DND-41 (cell line): Measurements from ENCODE around the gene PKD2.

Experiments
- ATAC-seq: fragments of 200-7000 bp; cut with Tn5 transposase; 3 replicates; pipeline ENCODE4 v1.9.1; 2021; ENCODE audit warnings: low read depth; ENCODE audit not compliant: insufficient read depth
- DNase-seq: peaks from one replicate; pipeline ENCODE4 v3.0.0-alpha.2; 2020
- H2AFZ ChIP-seq: 2 replicates; pipeline ENCODE4 v1.6.0; 2012; ENCODE audit warnings: low read depth, low read length
- H3K27ac ChIP-seq: 2 replicates; pipeline ENCODE4 v1.5.1; 2012; ENCODE audit warnings: low read length, inconsistent platforms
- H3K27me3 ChIP-seq: fragments of 200-600 bp; sonication (generic); 2 replicates; pipeline ENCODE4 v1.6.0; 2012; ENCODE audit warnings: low read length, mild to moderate bottlenecking, inconsistent platforms; ENCODE audit not compliant: insufficient read depth, poor library complexity
- H3K36me3 ChIP-seq: 2 replicates; pipeline ENCODE4 v1.5.1; 2012; ENCODE audit warnings: low read length, inconsistent platforms; ENCODE audit not compliant: insufficient read depth
- H3K4me1 ChIP-seq: 2 replicates; pipeline ENCODE4 v1.5.1; 2012; ENCODE audit warnings: mild to moderate bottlenecking, low read length; ENCODE audit not compliant: insufficient read depth
- H3K4me2 ChIP-seq: 2 replicates; pipeline ENCODE4 v1.6.0; 2012; ENCODE audit warnings: mild to moderate bottlenecking, moderate library complexity, low read length, inconsistent platforms; ENCODE audit not compliant: insufficient read depth
- H3K4me3 ChIP-seq, 2 experiments: fragments of 200-600 bp in 1 of 2; shearing (Covaris generic) in 1 of 2; 2 replicates each; pipeline ENCODE4 v1.5.1; 2012 to 2016; ENCODE audit warnings: inconsistent platforms in 2 of 2, low read length in 2 of 2, mild to moderate bottlenecking in 2 of 2, low read depth in 1 of 2, moderate library complexity in 1 of 2
- H3K79me2 ChIP-seq: 2 replicates; pipeline ENCODE4 v1.6.0; 2012; ENCODE audit warnings: low read length, inconsistent platforms; ENCODE audit not compliant: insufficient read depth
- H3K9ac ChIP-seq: 2 replicates; pipeline ENCODE4 v1.6.0; 2012; ENCODE audit warnings: low read depth, mild to moderate bottlenecking, inconsistent platforms, low read length, moderate library complexity
- H3K9me3 ChIP-seq: 2 replicates; pipeline ENCODE4 v1.5.1; 2012; ENCODE audit warnings: low read length, moderate library complexity, mild to moderate bottlenecking, inconsistent platforms; ENCODE audit not compliant: insufficient read depth, severe bottlenecking
- H4K20me1 ChIP-seq: 2 replicates; pipeline ENCODE4 v1.6.0; 2012; ENCODE audit warnings: low read length; ENCODE audit not compliant: insufficient read depth
- CTCF ChIP-seq: IDR thresholded peaks from 2 replicates; pipeline ENCODE4 v1.5.1; 2012; ENCODE audit warnings: borderline replicate concordance, low read length, moderate library complexity, mild to moderate bottlenecking; ENCODE audit not compliant: poor library complexity, severe bottlenecking; ENCODE audit errors: extremely low read depth
- EZH2 ChIP-seq: IDR thresholded peaks from 3 replicates; pipeline ENCODE4 v1.6.1; 2012; ENCODE audit warnings: borderline replicate concordance, low read depth, mild to moderate bottlenecking, moderate library complexity, low read length, inconsistent platforms; ENCODE audit not compliant: severe bottlenecking

The PKD2 gene

DNA sequence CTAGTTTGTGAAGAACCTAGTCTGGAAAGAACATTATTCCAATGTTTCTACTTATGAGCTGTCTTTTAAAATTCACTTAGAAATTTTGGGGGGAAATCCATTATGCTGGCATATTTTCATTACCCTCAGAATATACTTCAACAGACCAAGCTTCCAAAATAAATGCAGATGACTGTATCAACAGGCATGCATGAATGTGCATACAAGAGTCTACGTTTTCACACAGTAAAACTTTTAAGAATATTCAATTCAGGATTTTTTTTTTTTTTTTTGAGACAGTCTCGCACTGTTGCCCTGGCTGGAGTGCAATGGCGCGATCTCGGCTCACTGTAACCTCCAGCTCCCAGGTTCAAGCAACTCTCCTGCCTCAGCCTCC is 101.3 kb downstream of the PKD2 start:
- H3K27me3 ChIP-seq = no peaks in the 10 kb centered on the region
- no peak for DNase-seq
- H3K4me3 ChIP-seq = no peak overlapping the region
- H4K20me1 ChIP-seq = no peaks in the 10 kb centered on the region
- H3K9ac ChIP-seq = no peak overlapping the region
- TF ChIP-seq EZH2 = no peak
- no peak for TF ChIP-seq CTCF
- H2AFZ ChIP-seq = no peak overlapping the region
- no peaks in the 10 kb centered on the region for H3K79me2 ChIP-seq
- ATAC-seq = no peak
- H3K4me1 ChIP-seq = no peaks in the 10 kb centered on the region
- H3K27ac ChIP-seq = no peak overlapping the region
- no peaks in the 10 kb centered on the region for H3K9me3 ChIP-seq
- H3K4me2 ChIP-seq = no peak overlapping the region
- H3K36me3 ChIP-seq = no peaks in the 10 kb centered on the region

GRCh38 chr4:88109123-88109881 is 101.9 kb downstream of the PKD2 start:
- H3K27me3 ChIP-seq = no peaks in the 10 kb centered on the region
- no peak for DNase-seq
- ATAC-seq = no peak
- no peaks in the 10 kb centered on the region for H3K79me2 ChIP-seq
- no peak overlapping the region for H2AFZ ChIP-seq
- no peak overlapping the region for H3K4me2 ChIP-seq
- TF ChIP-seq EZH2 = no peak
- TF ChIP-seq CTCF = no peak
- no peak overlapping the region for H3K4me3 ChIP-seq
- H3K9ac ChIP-seq = no peak overlapping the region
- H4K20me1 ChIP-seq = no peaks in the 10 kb centered on the region
- H3K9me3 ChIP-seq = no peaks in the 10 kb centered on the region
- H3K4me1 ChIP-seq = no peaks in the 10 kb centered on the region
- no peak overlapping the region for H3K27ac ChIP-seq
- H3K36me3 ChIP-seq = no peaks in the 10 kb centered on the region

DNA sequence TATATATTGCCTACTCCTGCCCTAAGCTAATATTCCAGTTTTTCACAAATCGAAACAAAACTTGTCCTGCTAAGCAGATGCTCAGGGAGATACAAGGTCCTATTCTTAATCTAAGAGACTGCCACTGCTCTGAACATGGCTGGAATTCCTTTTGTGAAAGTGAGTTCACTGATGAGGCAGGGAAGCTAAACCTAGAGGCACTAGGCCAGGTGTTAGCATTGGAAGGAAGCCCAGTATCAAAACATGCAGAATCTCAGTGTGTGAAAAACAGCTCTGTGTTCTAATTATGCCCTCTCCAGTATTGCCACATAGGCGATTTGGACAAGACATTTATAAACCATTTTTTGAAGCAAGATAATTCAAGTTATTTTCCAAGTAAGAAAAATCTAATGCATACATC is 103.4 kb downstream of the PKD2 start:
- Histone ChIP-seq H3K4me1 (no peaks in the 10 kb centered on the region), H3K79me2 (no peaks in the 10 kb centered on the region), H4K20me1 (no peaks in the 10 kb centered on the region), H3K27me3 (no peaks in the 10 kb centered on the region), H3K9ac (no peak overlapping the region), H2AFZ (no peak overlapping the region), H3K4me3 (no peak overlapping the region), H3K9me3 (no peaks in the 10 kb centered on the region), H3K36me3 (no peaks in the 10 kb centered on the region), H3K4me2 (no peak overlapping the region), H3K27ac (no peak overlapping the region)
- DNase-seq = no peak
- TF ChIP-seq EZH2 = no peak
- no peak for TF ChIP-seq CTCF
- no peak for ATAC-seq

GRCh38 chr4:88112856-88113255 is 105.4 kb downstream of the PKD2 start:
- ATAC-seq (no peak), DNase-seq (no peak)
- Histone ChIP-seq H3K9me3 (no peaks in the 10 kb centered on the region), H3K79me2 (no peaks in the 10 kb centered on the region), H4K20me1 (no peaks in the 10 kb centered on the region), H3K4me3 (no peak overlapping the region), H3K27ac (no peak overlapping the region), H2AFZ (no peak overlapping the region), H3K4me2 (no peak overlapping the region), H3K36me3 (no peaks in the 10 kb centered on the region), H3K9ac (no peak overlapping the region), H3K27me3 (no peaks in the 10 kb centered on the region), H3K4me1 (no peaks in the 10 kb centered on the region)
- TF ChIP-seq CTCF (no peak), EZH2 (no peak)
